NCI-H524 (cell line): ENCODE measurements around the gene KIAA1614.
"Not testable (repeated sequence)": the region's sequence is repeated elsewhere in the genome, so short reads cannot be mapped to it uniquely, and the experiment has no call there.

Experiments used
- DNase-seq, 2 experiments: peaks; one replicate each; lab custom pipeline; 2025; lab: John Stamatoyannopoulos, UW

Gene KIAA1614

DNA sequence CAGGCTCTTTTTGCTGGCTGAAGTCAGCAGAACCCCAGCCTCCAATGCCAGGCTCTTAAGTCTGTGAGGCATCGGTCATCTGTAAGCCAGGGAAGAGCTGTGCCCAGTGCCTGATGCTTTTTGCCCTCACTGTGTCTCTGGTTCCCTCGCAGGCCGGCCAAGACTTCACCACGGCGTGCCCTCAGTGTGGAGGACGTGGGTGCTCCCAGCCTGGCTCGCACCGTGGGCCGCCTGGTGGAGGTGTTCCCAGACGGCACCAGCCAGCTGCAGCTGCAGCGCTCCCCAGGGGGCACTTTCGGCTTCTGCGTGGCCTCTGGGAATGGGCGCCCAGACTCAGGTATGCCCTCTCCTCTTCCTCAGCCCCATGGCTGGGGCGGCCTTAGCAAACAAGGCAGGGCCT lies 32.5 kb downstream of the KIAA1614 start:
- DNase-seq: no peak

DNA sequence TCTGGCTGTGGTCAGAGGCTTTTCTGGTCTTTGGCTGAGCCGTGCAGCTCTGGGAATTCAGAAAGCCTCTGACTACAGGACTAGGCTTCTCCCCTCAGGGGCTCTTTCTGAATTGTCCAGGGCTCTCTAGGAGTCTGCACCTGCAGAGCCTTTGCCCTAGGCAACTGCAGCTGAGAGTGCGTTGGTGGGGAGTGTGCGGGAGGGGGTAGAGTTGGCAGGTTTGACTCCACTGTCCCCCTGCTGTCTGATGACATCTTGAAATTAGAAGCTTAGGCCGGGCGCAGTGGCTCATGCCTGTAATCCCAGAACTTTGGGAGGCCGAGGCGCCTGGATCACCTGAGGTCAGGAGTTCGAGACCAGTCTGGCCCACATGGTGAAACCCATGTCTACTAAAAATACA lies 32.9 kb downstream of the KIAA1614 start:
- no peak for DNase-seq

DNA sequence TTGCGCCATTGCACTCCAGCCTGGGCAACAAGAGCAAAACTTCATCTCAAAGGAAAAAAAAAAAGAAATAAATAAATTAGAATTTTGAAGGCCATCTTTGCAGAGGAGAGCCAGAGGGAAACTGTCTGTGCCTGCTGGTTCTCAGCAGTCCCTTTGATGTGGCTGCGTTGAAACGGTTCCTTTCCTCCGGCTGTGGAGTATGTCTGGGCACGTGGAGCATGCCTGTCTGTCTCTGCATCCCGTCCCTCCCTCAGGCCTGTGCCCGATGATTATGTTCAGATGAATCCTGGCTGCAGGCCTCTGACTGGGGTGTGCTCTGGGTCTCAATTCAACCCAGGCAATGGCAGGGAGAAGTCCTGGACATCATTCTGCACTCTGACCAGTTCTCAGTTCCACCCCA lies 33.4 kb downstream of the KIAA1614 start:
- no peak for DNase-seq

DNA sequence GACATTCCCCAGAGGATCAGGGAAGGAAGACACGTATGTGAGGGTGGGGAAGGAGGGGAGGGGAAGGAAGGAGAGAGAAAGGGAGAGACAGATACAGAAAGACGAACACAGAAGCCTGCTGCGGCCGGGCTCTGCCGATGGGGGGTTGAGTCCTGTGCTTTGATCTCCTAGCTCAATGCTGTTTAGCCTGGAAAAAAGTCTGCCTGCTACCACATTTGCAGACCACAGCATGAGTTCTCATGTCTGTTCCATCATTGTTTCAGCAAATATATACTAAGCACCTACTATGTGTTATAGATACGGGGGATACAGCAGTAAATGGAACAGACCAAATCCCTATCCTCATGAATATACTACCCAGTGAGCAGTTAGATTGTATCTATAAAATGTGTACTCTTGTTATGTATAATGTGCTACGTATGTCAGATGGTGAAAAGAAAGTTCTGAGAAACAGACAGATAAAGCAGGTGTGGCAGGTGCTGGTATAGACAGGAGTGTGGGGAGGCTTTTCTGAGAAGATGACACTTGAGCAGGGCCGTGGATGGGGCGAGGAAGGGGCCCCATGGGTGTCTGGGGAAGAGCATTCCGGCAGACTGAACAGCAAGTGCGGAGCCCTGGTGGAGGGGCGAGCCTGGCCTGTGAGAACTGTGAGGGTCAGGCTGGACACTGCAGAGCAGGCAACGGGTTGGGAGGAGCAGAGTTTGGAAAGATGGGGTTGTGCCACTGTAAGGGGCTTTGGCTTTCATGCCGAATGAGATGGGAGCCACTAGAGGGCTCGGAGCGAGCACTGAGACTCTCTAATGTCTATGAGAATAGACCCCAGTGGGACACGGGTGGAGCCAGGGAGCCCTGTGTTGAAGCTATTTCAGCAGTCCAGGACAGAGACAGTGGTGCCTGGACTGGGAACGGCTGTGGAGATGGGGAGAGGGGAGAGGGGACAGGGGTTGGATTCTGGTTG lies 34.1 kb downstream of the KIAA1614 start:
- no peak for DNase-seq

GRCh38 chr1:180947499-180947885 lies 34.8 kb downstream of the KIAA1614 start:
- DNase-seq: no peak

DNA sequence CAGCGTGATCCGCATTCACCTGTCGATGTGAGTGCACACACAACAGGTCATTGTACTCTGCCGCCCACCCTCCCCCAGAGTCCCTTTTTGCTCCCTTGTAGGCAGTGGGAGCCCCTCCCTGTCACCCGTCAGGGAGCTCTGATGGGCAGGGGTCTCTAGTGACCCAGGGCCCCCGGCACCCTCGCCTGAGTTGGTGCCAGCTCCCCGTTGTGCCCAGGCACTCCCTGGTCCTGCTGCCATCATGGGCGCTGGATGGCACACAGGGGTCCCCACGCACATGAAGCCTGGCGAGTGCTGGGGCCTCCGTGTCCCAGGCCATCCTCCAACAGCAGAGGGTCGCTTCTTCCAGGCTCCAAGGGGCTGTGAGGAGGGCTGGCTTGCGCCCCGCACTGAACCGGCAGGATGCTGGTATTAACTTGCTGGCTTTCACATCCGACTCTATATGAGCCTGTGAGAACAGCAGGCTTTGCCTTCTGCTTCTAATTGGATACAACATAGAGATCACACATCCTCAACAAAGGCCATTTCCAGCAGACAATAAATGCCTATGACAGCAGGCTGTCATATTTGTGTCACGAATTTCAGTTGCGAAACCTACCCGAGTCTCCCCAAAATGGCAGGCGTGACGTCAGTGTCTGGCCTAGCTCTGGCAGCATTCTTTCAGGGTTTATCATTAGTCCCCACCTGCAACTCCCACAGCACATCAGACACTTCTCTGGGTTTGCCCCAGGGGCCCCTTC lies 35.4 kb downstream of the KIAA1614 start:
- DNase-seq: no peak

DNA sequence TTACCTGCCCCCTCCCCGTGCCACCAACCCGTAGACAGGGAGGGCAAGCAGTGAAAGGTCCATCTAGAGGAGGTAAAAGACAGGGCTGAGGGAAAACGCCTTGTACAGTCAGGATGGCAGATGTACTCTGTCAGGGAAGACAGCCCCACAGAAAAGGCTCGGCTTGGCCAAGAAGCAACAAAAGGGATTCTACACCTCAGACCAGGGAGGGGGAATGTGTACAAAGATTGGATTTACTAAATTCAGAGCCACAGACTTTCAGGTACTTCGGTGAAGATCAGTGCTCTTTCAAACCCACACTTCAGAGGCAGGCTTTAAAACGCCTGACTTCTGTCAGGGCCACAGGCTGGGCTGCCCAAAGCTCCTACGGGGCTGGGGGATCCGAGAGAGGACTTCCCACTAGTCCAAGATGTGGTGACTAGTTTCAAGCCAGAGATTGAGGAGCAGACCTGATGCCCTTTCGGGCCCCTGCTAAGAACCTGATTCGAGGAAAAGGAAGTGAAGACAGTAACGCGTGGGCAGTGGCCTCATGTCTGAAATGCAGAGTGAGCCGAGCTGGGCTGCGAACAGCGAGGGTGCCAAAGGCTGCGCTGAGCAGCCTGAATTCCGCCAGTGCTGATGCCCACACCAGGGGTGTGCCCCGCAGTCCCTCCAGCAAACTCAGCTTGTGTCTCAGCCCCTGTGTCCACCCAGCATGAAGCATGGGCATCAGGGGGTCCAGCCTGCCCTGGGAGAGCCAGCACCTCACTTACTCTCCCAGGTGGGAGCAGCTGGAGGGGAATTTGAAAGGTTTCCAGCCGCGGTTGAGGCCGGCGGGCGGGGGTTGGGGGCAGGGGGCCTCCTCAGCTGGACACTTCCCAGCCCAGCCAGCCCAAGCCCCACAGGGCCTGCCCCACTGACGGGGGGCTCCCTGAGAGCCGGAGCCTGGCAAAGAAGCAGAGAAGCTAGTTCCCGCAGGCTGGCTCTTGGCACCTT lies 36.2 kb downstream of the KIAA1614 start:
- DNase-seq: no peak

GRCh38 chr1:180949616-180950000 lies 36.9 kb downstream of the KIAA1614 start:
- DNase-seq: no peak

DNA sequence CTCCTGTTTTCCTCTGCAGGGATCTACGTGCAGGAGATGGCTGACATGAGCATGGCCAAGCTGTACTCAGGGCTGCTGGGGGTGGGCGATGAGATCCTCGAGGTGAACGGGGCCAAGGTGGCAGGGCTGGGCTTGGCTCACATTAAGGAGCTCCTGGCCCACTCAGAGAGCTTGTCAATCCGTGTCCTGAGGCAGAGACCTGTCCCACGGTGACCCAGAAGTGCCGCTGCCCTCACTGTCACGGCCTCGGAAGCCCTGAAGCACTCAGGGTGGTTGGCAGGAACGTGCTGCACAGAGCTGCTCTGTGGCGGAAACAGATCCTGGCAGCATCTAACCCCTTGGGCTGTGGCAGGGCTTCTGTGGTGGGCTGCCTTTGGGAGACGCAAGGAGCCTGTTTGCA lies 37.6 kb downstream of the KIAA1614 start:
- no peak for DNase-seq

- DNase-seq: peak in 1 of 2 experiments; percentile 41
Observed at GRCh38 chr1:180951186-180951745, 38.6 kb downstream of the KIAA1614 start.

- no peak for DNase-seq
Observed at GRCh38 chr1:180951836-180952656, 39.3 kb downstream of the KIAA1614 start.

DNA sequence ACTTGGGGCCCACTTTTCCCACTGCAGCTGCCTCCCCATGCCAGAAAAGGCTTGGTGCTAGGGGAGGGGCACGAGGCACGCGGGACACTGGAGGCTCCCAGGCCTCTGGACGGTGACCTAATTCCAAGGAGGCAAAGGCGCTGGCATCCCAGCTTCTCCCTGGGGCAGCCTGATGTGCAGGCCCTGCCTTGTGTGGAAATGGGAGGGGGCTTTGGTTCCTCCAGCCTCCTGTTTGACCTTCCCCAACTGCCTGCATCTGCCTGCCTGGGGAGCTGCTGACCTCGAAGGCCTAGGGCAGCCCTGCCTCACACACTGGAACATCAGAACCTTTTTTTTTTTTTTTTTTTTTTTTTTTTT lies 39.9 kb downstream of the KIAA1614 start:
- DNase-seq: no peak

DNA sequence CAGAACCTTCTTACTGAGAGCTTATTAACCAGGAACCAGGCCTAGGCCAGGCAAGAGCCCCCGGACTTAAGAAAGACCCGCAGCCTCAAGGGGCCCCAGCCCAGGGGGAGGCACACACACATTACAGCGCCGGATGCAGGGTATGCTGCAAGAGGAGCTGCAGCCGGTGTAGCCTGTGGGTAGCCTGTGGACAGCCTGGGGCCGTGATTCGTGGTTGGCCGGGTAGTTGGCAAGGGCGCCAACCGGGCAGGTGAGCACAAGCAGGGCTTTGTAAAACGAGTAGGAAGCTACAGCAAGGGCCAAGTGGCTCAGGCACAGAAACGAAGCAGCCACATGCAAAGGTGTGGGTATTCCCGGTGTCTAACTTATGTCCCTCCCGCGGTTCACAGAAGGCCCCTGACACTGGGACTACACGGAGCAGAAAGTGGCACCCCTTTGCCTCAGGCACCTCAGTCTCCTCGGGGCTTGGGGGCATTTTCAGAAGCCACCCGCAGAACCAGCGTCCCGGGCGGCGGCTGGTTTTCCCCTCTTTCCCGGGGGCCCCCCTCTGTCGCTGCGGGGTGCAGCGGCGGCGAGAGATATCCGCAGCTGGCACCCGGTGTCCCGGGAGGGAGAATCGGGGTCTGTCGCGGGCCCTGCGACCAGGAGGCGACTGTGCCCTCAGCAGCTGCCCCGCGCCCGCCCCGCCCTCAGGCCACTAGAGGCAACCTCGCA lies 40.8 kb downstream of the KIAA1614 start:
- no peak for DNase-seq

DNA sequence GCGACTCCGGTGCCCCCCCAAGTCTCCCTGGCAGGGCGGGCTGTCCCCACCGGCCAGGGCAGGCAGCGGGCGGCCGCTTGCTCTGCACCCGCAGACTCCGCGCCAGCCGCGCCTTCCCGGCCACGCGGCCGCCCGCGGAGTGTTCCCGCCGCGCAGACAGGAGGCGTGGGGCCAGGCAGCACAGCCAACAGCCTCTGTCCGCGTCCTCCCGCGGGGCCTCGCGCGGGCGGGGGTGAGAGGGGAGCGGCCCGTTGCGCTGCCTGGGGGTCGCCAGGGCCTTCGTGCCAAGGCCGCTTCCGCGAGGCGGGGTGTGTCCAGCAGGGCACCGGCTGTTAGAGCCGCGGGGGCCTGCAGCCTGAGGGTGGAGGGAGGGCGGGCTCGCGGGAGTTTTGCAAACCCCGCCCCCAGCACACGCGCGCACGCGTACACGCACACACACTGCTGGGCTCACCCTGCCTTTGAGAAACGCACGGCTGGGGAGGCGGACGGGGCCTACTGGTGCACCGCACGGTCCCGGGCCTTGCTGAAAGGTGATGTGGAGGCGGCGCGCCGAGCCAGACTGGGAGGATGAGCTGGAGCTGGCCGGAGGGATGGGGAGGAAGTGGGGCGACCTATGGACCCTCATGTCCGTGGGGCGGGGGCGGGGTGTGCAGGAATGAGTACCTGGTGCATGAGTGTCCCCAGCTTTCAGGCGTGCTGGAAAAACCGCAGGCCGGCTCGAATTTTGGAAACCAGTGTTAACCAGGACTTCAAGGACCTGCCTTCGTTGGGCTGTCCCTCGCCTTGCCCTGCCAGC lies 41.5 kb downstream of the KIAA1614 start:
- DNase-seq: no peak

DNA sequence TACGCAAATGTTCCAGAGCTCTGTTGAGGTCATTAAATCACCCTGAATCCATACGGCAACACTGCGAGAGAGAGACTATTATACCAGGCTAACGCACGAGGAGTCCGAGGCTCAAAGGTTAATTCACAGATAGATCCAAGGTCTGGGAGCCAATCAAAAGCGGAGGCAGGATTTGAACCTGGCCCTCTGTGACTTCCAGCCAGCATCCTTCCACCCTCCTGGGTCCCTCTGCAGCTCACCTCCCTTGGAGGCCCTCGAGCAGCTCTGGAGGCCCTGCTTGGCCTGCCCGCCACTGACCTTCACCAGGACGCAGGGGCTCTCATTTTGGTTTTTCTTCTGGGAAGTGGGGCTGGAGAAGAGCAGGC lies 42.1 kb downstream of the KIAA1614 start:
- DNase-seq: no peak

GRCh38 chr1:180956028-180956640 lies 43.4 kb downstream of the KIAA1614 start:
- DNase-seq: no peak

- DNase-seq: not testable (repeated sequence)
Observed at GRCh38 chr1:180959620-180960019, 46.9 kb downstream of the KIAA1614 start.

DNA sequence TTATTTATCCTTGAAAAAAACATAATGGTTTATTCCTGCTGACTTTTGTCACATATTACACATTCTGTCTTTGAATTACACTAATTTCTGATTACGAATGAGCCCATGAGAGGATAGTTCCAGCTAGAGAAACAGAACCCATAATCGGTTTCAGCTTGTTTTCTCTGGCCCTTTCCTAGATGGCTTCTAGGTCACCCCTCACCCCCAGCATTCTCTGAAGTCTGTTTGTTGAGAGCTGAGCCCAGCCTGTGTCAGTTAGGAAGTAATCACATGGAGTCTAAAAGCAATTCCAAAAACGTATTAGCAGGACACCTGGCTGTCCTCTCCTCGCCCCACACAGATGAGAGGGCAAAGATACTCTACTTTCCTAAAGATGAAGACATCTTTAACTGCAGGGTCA lies 48.9 kb downstream of the KIAA1614 start:
- DNase-seq: no peak

- no peak for DNase-seq
Observed at GRCh38 chr1:180962178-180962577, 49.5 kb downstream of the KIAA1614 start.
